ENCODE results near the gene TLR2. TPM values are rescaled to one million over a fixed set of nuclear protein-coding genes. Genes with fewer than 3 reads are reported as not detected.
"Not testable (repeated sequence)": the region's sequence is repeated elsewhere in the genome, so short reads cannot be mapped to it uniquely, and the experiment has no call there.

The TLR2 gene
- total RNA-seq, 1 experiment from 2014 or later: 0.28 TPM

DNA sequence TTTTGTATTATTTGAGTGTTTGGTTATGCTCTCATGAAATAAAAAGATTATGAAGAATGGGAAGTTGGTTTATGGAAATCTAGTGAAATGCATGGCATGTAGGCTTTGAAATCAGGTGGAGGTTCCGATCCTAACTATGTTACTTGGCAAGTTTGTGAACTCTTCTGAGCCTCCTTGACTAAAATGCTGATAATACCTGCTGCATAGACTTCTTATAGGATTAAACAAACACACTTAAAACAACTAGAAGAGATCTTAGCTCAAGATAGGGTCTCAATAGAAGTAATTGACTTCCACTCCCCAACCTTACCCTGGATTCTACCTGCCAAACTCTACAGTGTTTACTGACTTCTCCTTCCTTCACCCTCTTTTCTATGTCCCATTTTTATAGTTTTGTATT is 22.2 kb upstream of the TLR2 start:
- ATAC-seq (no peak), DNase-seq (ENCODE audit: low read depth, low spot score) (no peak)
- POLR2A ChIA-PET: no interaction called here
- intact Hi-C loops (cut with micrococcal nuclease; ENCODE audit: unreplicated experiment): no loop called here
- TF ChIP-seq POLR2AphosphoS5 (IDR thresholded peaks at IDR 0.05; ENCODE audit: low read depth, low read length): no peak
- no peak for TF ChIP-seq REST (IDR thresholded peaks at IDR 0.05; ENCODE audit: insufficient read depth in 1 of 2, low read depth in 2 of 2, low read length in 1 of 2)
- no peak for TF ChIP-seq TCF7L2 (IDR thresholded peaks at IDR 0.05; ENCODE audit: low read depth, low read length)
- TF ChIP-seq, protein P1, sequence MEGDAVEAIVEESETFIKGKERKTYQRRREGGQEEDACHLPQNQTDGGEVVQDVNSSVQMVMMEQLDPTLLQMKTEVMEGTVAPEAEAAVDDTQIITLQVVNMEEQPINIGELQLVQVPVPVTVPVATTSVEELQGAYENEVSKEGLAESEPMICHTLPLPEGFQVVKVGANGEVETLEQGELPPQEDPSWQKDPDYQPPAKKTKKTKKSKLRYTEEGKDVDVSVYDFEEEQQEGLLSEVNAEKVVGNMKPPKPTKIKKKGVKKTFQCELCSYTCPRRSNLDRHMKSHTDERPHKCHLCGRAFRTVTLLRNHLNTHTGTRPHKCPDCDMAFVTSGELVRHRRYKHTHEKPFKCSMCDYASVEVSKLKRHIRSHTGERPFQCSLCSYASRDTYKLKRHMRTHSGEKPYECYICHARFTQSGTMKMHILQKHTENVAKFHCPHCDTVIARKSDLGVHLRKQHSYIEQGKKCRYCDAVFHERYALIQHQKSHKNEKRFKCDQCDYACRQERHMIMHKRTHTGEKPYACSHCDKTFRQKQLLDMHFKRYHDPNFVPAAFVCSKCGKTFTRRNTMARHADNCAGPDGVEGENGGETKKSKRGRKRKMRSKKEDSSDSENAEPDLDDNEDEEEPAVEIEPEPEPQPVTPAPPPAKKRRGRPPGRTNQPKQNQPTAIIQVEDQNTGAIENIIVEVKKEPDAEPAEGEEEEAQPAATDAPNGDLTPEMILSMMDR (IDR thresholded peaks at IDR 0.05): no peak
- no peak for TF ChIP-seq SIN3A (IDR thresholded peaks at IDR 0.05; ENCODE audit: borderline replicate concordance, insufficient read depth, low read depth, low read length)
- Histone ChIP-seq H3K4me3 (ENCODE audit: low read depth in 2 of 2, low read length in 2 of 2) (no peak overlapping the region), H3K27ac (ENCODE audit: low read length) (no peak overlapping the region), H3K36me3 (ENCODE audit: control insufficient read depth, insufficient read depth, low read length) (no peaks in the 10 kb centered on the region), H3K27me3 (ENCODE audit: control insufficient read depth, insufficient read depth, low read length) (no peaks in the 10 kb centered on the region), H3K4me1 (ENCODE audit: control insufficient read depth, insufficient read depth, low read length) (no peaks in the 10 kb centered on the region), H3K9me3 (ENCODE audit: control insufficient read depth, insufficient read depth, low read depth, low read length) (no peaks in the 10 kb centered on the region)
- CTCF ChIA-PET: no interaction called here
- BruUV-seq (replicated peaks): no TSS peak
- in situ Hi-C loops (cut with HindIII; ENCODE audit: low pct_unique_long_range_greater_than_20kb, low sequenced_read_pairs): no loop called here

- TF ChIP-seq, protein P1 (IDR thresholded peaks at IDR 0.05): no peak
- no peak for TF ChIP-seq POLR2AphosphoS5 (IDR thresholded peaks at IDR 0.05; ENCODE audit: low read depth, low read length)
- intact Hi-C loops (cut with micrococcal nuclease; ENCODE audit: unreplicated experiment): no loop called here
- no peaks in the 10 kb centered on the region for H3K36me3 ChIP-seq (ENCODE audit: control insufficient read depth, insufficient read depth, low read length)
- H3K9me3 ChIP-seq (ENCODE audit: control insufficient read depth, insufficient read depth, low read depth, low read length): no peaks in the 10 kb centered on the region
- POLR2A ChIA-PET: no interaction called here
- H3K4me1 ChIP-seq (ENCODE audit: control insufficient read depth, insufficient read depth, low read length): no peaks in the 10 kb centered on the region
- H3K4me3 ChIP-seq (ENCODE audit: low read depth in 2 of 2, low read length in 2 of 2): no peak overlapping the region
- no TSS peak for BruUV-seq (replicated peaks)
- ATAC-seq (no peak), DNase-seq (ENCODE audit: low read depth, low spot score) (no peak)
- no peak overlapping the region for H3K27ac ChIP-seq (ENCODE audit: low read length)
- CTCF ChIA-PET: no interaction called here
- no peaks in the 10 kb centered on the region for H3K27me3 ChIP-seq (ENCODE audit: control insufficient read depth, insufficient read depth, low read length)
- in situ Hi-C loops (cut with HindIII; ENCODE audit: low pct_unique_long_range_greater_than_20kb, low sequenced_read_pairs): no loop called here
Observed at GRCh38 chr4:153663667-153664066, 20.4 kb upstream of the TLR2 start.

DNA sequence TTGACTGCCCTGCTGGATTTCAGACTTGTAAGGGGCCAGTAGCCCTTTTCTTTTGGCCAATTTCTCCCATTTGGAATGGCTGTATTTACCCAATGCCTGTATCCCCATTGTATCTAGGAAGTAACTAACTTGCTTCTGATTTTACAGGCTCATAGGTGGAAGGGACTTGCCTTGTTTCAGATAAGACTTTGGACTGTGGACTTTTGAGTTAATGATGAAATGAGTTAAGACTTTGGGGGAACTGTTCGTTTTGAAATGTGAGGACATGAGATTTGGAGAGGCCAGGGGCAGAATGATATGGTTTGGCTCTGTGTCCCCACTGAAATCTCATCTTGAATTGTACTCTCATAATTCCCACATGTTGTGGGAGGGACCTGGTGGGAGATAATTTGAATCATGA is 17.6 kb upstream of the TLR2 start:
- H3K27me3 ChIP-seq (ENCODE audit: control insufficient read depth, insufficient read depth, low read length); POLR2A ChIA-PET; BruUV-seq (replicated peaks); H3K4me1 ChIP-seq (ENCODE audit: control insufficient read depth, insufficient read depth, low read length); H3K36me3 ChIP-seq (ENCODE audit: control insufficient read depth, insufficient read depth, low read length); H3K27ac ChIP-seq (ENCODE audit: low read length); H3K9me3 ChIP-seq (ENCODE audit: control insufficient read depth, insufficient read depth, low read depth, low read length); intact Hi-C loops (cut with micrococcal nuclease; ENCODE audit: unreplicated experiment); DNase-seq (ENCODE audit: low read depth, low spot score); in situ Hi-C loops (cut with HindIII; ENCODE audit: low pct_unique_long_range_greater_than_20kb, low sequenced_read_pairs); H3K4me3 ChIP-seq (ENCODE audit: low read depth in 2 of 2, low read length in 2 of 2); CTCF ChIA-PET; ATAC-seq: not testable (repeated sequence)
